Measurements from ENCODE around the gene MPHOSPH9.

DNA sequence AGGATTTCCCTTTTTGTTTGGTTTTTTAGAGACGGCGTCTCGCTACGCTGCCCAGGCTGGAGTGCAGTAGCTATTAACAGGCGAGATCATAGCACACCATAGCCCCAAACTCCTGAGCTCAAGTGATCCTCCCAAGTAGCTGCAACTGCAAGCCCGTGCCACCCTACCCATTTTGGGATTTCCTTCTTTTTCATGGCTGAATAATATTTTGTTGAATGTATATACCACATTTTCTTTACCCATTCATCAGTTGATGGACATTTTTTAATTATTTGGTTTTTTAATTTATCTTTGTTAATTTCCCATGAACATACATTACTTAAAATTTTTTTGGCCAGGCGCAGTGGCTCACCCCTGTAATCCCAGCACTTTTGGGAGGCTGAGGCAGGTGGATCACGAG, 97.3 kb downstream of the MPHOSPH9 start:
- TF ChIP-seq, protein P1, sequence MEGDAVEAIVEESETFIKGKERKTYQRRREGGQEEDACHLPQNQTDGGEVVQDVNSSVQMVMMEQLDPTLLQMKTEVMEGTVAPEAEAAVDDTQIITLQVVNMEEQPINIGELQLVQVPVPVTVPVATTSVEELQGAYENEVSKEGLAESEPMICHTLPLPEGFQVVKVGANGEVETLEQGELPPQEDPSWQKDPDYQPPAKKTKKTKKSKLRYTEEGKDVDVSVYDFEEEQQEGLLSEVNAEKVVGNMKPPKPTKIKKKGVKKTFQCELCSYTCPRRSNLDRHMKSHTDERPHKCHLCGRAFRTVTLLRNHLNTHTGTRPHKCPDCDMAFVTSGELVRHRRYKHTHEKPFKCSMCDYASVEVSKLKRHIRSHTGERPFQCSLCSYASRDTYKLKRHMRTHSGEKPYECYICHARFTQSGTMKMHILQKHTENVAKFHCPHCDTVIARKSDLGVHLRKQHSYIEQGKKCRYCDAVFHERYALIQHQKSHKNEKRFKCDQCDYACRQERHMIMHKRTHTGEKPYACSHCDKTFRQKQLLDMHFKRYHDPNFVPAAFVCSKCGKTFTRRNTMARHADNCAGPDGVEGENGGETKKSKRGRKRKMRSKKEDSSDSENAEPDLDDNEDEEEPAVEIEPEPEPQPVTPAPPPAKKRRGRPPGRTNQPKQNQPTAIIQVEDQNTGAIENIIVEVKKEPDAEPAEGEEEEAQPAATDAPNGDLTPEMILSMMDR (IDR thresholded peaks at IDR 0.05): no peak
- TF ChIP-seq POLR2A (IDR thresholded peaks at IDR 0.05): no peak
